HS-5 (cell line): ENCODE results near the gene OSBPL9.
"Not testable (repeated sequence)": the region's sequence is repeated elsewhere in the genome, so short reads cannot be mapped to it uniquely, and the experiment has no call there.

ENCODE experiments used
- DNase-seq: peaks from one replicate; pipeline ENCODE4 v3.0.0-alpha.2; 2012; ENCODE audit warnings: low read depth

OSBPL9 gene

DNA sequence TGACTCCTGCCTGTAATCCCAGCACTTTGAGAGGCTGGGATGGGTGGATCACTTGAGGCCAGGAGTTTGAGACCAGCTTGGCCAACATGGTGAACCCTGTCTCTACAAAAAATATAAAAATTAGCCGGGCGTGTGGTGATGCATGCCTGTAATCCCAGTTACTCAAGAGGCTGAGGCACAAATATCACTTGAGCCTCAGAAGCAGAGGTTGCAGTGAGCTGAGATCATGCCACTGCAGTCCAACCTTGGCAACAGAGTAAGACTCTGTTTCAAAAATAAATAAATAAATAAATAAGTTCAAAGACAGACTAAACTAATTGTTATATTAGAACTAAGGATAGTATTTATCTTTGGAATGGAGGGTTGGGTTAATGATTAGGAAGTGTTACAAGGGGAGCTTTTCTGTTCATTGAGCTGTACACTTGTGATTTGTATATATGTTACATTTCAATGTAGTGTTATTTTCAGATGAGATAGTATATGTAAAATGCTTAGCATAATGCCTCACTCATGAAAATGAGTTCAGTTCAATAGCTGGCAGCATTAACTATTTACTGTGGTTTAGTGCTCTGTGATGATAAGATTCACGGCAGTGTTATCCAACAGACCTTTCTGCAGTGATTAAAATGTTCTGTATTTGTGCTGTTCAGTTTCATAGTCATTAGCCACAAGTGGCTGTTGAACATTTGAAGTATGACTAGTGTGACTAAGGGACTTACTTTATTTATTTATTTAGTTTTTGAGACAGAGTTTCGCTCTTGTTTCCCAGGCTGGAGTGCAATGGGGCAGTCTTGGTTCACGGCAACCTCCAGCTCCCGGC is 47.7 kb downstream of the OSBPL9 start:
- DNase-seq = no peak

DNA sequence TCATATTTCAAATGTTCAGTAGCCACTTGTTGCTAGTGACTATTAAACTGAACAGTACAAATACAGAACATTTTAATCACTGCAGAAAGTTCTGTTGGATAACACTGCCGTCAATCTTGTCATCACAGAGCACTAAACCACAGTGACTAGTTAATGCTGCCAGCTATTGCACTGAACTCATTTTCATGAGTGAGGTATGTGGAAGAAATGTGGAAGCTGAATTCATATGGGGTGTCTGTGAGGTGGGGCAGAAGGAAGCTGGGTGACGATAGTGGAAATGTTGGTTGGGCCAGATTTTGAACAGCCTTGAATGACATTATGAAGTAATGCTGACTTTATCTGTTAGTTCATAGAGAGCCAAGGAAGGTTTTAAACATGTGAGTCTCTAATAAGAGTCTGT is 49.6 kb downstream of the OSBPL9 start:
- no peak for DNase-seq

DNA sequence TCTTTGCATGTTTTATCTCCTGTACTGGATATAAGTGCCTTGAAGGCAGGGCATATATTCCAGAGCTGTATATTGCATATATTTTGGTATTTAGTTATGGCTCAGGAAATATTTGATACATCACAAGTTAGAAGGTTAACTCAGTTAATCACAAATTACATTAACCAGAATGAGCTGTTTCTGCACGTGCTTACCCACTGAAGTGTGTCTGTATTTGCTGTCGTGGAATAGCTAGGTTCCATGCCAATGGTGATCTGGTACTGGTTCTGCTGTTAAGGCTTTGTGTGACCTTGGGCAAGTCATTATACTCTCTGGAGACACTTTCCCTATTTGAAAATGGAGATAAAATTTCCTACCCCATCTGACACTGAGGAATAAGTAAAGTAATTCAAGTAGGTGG is 50.7 kb downstream of the OSBPL9 start:
- DNase-seq = no peak

DNA sequence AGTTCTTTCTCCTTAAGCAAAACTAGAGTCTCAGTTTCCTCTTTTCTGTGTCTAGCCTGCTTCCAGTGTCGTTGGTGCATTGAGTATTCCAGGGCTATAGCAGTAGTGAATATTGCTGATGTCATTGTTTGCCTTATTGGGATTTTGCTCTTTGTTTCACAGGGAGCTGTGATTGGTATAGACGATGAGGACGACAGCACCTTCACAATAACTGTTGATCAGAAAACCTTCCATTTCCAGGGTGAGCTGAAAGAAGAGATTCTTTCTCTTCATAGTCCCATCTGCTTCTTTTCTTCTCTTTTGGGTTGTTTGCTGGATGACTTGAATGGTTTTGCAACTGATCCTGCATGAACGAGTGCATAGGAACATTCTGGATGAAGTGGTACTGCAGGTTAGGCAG is 52.4 kb downstream of the OSBPL9 start:
- no peak for DNase-seq

DNA sequence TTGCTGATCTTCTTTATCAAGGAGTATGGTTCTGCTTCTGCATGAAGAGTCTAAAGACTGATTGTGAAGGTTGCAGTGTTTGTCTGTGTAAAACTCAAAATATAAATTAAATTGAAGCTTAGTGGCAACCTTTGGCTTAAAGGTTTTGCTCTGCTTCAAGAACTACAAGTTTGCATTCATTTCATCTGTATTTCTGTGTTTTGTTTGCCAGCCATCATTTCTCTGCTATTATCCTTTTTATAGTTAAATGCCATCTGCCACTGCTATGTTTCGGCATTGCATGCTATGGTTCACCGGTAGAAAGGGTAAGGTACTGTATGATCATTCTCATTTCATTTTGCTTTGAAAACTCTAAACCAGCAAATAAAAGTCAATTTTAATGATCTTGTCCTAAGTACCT is 52.9 kb downstream of the OSBPL9 start:
- DNase-seq = no peak

DNA sequence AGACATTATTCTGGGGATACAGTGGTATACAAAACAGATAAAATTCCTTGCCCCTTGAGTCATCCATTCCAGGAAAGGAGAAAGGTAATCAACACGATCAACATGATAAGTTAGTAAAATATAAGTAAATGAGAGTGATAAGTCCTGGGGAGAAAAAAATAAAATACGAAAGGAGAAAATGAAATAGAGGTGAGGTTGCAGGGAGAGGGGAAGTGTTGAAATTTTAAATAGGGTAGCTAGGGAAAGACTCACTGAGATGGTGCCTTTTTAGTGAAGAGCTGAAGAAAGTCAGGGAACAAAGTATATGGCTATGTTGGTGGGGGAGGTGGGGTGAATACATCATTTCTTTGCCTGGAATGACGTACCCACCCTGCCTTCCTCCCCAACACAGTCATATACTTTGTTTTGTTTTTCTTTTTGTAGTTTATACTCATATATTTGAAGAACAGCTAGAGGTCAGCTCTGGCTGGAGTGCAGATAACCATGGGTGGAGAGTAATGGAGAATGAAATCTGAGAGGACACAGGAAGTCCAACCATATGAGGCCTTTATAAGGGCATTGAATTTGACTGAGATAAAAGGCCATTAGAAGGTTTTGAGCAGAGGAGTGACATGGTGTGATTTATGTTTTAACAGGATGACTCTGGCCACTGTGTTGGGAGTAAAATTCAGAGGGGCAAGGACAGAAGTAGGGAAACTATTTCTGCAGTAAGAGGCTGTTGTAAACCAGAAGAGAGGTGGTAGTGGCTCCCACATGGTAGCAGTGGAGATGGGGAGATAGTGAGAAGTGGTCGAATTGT is 54.8 kb downstream of the OSBPL9 start:
- no peak for DNase-seq

DNA sequence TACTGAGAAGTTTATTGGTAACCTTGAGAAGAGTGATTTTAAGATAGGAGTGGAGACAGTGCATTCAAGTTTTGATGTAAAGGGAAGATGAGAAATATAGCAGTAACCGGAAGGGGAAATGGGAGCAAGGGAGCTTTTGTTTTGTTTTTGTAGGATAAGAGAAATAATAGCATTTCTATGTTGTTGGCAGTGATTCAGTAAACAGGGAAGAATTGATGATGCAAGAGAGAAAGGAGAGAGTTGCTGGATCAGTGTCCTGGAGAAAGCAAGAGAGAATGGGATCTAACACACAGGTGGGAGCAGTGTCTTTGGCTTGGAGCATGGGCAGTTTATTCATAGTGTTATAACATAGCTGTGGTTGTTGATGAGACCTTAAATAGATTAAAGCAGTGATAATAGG is 56.4 kb downstream of the OSBPL9 start:
- no peak for DNase-seq

DNA sequence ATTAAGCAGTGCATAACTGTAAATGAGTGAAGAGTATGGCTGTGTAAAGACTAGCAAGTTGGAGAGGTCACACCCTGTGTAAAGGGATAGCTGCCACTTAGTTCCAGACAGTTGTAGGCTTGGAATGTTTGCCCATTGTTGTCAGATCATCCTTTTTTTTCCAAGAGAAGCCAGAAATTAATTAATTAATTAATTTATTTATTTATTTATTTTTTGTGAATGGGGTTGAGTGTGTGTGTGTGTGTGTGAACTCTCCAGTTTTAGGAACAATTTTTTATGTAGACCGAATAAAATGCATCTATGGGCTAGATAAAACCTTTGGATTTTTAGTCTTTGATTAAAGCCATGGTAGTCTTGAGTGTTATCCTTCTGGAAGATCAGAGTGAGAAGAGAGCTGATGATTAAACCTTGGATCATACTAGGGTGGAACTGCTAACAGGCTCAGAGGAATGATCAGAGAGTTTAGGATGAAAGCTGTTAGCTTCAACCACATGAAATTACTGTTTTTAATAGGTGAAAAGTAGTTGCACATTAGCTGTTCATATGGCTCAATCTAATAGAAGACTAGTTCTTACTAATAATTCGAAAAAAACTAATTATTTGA is 58.4 kb downstream of the OSBPL9 start:
- DNase-seq = no peak

DNA sequence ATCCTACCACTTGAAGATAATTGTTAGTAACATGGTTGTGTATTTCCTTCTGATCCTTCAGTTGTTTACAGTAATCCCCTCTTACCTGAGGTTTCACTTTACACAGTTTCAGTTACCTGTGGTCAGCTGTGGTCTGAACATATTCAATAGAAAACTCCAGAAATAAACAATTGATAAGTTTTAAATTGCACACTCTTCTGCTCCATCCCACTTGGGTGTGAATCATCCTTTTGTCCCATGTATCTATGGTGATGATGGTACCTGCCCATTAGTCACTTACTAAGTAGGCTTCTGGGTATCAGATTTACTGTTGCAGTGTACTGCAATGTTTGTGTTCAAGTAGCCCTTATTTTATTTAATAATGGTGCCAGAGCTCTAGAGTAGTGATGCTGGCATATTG is 62.5 kb downstream of the OSBPL9 start:
- no peak for DNase-seq

DNA sequence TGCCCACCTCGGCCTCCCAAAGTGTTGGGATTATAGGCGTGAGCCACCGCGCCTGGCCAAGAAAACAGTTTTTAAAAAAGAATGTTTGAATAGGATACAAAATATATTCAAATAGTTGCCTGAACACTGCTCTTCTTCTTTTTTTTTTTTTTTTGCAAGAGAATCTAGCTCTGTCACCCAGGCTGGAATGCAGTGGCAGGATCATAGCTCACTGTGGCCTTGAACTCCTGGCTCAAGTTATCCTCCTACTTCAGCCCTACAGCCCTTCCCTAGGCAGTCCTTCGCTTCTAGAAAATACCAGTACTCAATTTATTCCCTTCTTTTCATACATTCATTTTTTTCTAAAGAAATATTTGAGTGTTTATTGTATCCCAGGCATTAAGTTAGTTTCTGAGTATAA is 67.9 kb downstream of the OSBPL9 start:
- no peak for DNase-seq

DNA sequence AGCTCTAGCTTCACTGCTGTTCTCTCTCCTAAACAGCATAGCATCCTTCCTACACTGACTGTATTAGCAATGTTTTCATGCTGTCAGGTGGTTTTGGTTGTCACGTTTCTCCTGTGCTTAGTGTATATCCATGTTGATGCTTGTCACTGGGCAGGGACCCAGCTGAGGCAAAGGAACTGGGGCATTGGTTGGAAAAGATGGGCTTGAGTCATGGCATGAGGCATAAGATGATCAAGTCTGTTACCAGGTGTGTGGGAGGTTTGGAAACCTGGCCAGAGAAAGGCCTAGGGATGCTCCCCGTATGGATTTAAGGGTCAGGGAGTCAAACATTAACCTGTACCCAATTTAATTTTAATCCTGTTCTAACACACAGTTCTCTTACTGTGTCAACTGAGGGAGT is 69.6 kb downstream of the OSBPL9 start:
- no peak for DNase-seq

DNA sequence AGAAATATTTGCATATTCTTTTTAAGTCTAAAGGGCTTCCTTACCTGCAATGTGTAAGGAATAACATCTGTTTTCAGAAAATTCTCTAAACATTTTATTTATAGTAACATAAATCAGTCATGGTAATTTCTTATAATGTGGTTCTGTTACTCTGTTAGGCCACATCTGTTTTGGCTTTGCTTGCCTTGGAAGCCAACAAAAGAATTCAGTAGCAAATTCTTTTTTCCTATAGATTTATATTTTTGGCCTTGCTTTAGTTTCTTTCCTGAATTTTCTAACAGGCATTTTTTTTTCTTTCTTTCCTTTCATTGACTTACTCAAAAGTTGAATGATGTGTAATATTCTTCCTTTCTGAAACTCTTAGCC is 72.2 kb downstream of the OSBPL9 start:
- DNase-seq = no peak

DNA sequence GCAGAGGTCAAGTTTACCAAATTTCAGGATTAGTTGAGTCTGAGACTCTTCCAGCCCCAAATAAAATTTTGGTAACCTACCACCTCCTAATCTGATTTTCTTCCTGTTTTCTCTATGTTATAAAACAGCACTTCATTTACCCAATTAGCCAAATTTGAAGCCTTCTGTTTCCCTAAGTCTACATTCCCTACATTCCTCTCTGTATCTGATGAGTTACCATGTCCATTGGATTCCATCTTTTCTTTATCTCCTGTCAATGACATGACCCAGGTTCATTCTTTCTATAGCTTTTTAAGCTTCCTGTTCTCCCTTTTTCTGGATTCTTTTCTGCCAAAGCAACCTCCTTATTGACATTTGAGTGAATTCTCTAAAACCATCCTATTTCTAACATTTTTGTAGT is 72.8 kb downstream of the OSBPL9 start:
- DNase-seq = no peak

DNA sequence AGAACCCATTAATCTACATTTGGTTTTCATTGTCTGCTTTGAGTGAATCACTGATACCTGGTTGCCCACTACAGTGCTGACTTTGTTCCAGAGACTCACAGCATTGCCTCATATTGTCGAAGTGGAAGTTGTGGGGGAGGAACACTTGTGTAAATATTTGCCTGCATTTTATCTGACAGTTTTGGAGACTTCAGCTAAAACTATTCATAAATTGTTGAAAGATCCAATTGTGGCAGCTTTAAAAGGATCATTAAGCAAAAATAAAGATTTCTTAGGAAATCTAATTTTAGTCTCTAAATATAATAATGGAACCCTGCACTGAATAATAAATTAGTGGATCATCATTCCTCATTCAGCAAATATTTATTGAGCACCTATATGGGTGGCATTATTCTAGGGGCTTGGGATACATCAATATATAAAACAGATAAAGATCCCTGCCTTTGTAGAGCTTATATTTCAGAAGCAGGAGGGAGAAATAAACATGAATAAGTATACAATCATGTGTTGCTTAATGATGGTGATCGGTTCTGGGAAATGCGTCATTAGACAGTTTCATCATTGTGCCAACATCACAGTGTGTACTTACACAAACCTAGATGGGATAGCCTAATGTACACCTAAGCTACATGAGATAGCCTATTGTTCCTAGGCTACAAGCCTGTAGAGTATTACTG is 73.5 kb downstream of the OSBPL9 start:
- DNase-seq = peak; percentile 72

DNA sequence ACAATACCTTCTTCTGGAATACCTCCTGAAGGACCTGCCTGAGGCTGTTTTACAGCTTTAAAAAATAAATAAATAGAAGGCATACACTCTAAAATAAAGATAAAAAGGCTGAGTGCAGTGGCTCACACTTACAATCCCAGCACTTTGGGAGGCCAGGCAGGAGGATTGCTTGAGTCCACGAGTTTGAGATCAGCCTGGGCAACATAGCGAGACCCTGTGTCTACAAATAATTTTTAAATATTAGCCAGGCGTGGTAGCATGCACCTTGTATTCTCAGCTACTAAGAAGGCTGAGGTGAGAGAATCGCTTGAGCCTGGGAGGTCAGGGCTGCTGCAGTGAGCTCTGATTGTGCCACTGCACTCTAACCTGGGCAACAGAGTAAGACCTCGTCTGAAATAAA is 75.0 kb downstream of the OSBPL9 start:
- no peak for DNase-seq

DNA sequence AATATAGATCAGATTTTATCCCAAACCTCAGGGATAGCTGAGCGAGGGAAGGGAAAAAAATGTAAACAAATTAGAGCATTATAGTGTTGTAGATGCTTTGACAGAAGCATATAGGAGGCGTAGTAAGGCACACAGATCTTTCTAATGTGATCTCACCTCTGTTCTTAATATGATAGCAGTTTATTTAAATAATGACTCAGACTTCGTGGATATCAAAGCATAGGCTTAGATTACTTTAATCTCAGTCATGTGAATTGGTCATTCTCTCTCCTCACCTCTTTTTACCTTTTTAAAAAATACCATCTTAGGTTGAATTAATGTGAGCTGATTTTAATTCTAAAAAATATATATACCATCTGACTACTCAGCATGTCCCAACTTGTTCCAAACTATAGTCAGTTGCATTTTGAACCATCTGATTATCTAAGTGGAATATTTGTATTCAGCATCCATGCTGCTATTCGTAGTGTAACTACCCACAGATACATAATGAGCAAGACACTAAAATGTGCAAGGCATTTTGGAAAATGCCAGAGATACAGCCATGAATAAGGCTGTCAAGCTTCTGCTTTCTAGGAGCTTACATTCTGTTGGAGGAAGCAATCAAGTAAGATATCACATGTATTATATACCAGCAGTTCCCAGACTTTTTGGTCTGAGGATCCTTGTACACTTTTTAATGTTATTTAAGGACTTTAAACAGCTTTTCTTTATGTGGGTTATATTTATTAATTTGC is 76.7 kb downstream of the OSBPL9 start:
- DNase-seq = no peak

DNA sequence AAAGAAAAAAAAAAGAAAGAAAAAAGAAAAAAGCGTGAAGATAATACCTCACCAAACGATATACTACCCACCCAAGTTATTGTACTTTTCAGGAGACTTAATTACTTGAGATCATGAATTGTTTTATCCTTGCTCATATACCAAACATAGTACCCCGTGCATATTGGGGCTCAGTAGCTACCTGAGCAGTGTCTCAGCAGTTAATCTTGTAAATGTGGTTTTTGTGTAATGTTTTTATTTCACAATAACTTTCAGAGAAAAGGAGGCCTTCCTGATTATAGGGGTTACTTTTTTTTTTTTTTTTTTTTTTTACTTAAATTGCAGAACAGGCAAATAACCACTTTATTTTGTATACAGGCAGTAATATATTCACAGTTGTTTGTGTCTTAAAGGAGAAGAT is 80.3 kb downstream of the OSBPL9 start:
- DNase-seq = no peak

DNA sequence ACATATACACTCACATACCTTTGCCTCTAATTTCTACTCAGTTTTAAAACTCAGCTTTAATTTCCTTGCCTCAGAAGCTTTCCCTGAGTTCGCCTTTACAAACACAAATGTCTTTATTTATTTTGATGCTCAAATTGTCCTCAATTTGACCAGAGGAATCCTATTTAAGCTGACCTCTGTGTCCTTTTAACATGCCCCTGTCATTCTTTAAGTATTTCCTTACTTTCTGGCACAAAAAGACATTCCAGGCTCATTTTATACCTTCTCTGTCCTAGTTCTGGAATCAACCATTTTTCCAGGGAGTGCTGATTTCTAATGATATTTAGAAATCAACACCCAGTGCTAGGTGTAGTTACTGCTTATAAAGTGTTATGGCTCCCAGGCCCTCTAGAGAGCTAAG is 82.5 kb downstream of the OSBPL9 start:
- no peak for DNase-seq

DNA sequence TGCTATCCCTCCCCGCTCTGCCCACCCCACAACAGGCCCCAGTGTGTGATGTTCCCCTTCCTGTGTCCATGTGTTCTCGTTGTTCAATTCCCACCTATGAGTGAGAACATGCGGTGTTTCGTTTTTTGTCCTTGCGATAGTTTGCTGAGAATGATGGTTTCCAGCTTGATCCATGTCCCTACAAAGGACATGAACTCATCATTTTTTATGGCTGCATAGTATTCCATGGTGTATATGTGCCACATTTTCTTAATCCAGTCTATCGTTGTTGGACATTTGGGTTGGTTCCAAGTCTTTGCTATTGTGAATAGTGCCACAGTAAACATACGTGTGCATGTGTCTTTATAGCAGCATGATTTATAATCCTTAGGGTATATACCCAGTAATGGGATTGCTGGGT is 84.9 kb downstream of the OSBPL9 start:
- not testable (repeated sequence) for DNase-seq

DNA sequence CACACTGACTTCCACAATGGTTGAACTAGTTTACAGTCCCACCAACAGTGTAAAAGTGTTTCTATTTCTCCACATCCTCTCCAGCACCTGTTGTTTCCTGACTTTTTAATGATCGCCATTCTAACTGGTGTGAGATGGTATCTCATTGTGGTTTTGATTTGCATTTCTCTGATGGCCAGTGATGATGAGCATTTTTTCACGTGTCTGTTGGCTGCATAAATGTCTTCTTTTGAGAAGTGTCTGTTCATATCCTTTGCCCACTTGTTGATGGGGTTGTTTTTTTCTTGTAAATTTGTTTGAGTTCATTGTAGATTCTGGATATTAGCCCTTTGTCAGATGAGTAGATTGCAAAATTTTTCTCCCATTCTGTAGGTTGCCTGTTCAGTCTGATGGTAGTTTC is 85.3 kb downstream of the OSBPL9 start:
- not testable (repeated sequence) for DNase-seq

DNA sequence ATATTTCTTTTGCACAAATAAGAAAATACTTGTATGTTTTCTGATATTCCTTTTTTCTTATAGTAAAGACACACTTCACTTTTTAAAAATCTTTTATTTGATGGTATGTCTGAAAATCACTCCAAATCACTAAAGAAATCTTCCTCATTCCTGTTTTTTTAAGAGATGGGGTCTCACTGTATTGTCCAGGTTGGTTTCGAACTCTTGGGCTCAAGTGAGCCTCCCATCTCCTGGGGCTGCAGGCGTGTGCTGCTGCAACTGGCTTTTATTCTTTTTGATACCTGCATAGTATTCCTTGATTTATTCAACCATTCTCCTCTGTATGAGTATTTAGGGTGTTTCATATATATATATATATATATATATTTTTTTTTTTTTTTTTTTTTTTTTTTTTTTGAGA is 88.1 kb downstream of the OSBPL9 start:
- DNase-seq = no peak
